Stromal cell of bone marrow (primary cell): ENCODE data around the gene SPEN.
"Not testable (repeated sequence)": the region's sequence is repeated elsewhere in the genome, so short reads cannot be mapped to it uniquely, and the experiment has no call there.

Experiments
- DNase-seq: peaks from one replicate; pipeline ENCODE4 v3.0.0-alpha.2; 2012; ENCODE audit warnings: low read depth

SPEN gene

DNA sequence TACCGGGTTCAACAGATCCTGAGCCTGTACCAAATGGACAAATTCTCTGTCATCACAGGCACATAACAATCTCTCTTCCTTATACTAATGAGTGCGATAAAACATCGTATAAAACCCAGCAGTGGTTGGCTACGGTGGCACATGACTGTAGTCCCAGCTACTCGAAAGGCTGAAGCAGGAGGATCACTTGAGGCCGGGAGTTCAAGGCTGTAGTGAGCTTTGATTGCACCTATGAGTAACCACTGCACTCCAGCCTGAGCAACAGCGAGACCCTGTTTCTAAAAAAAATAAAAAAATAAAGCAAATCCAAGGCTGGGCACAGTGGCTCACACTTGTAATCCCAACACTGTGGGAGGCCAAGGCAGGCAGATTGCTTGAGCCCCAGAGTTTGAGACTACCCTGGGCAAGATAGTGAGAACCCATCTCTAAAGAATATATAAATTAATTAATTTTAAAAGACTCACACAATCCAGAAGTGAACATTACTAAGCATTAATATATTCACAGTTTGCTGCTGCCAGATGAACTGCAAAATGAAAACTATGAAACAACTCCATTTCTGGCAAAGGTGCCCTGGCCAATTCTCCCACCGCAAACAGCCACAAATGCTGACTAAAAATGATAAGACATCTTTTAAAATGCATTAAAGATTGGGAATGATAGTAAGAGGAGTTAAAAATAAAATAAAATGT, 115.3 kb downstream of the SPEN start:
- DNase-seq, result no peak

GRCh38 chr1:15963363-15963967, 116.0 kb downstream of the SPEN start:
- DNase-seq, result no peak

GRCh38 chr1:15963968-15964648, 116.6 kb downstream of the SPEN start:
- no peak for DNase-seq

DNA sequence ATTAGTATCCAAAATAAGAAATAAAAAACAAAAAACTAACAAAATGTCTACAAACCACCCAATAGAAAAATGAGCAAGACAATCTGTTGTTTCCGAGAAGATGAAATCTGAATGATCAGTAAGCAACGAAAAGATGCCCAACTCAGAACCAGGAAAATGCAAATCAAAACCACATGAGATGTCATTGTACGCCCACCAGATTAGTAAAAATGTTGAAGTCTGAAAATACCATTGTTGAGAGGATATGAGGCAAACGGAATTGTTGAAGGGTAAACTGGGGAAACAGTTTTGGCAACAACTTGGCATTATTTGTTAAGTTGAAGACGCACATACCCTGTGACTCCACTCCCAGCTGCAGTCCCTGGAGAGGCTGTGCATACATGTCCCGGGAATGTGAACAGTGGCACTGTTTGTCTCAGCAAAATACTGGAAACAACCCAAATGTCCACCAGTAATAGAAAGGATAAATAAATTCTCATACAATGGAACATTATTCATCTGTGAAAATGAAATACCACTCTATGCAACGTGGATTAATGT, 117.8 kb downstream of the SPEN start:
- DNase-seq, result no peak

- no peak for DNase-seq
Observed at GRCh38 chr1:15966081-15966955, 118.8 kb downstream of the SPEN start.

- no peak for DNase-seq
Observed at GRCh38 chr1:15966956-15967344, 119.4 kb downstream of the SPEN start.

- DNase-seq, result no peak
Observed at GRCh38 chr1:15968172-15968571, 120.7 kb downstream of the SPEN start.

- DNase-seq, result no peak
Observed at GRCh38 chr1:15969321-15969880, 121.9 kb downstream of the SPEN start.

DNA sequence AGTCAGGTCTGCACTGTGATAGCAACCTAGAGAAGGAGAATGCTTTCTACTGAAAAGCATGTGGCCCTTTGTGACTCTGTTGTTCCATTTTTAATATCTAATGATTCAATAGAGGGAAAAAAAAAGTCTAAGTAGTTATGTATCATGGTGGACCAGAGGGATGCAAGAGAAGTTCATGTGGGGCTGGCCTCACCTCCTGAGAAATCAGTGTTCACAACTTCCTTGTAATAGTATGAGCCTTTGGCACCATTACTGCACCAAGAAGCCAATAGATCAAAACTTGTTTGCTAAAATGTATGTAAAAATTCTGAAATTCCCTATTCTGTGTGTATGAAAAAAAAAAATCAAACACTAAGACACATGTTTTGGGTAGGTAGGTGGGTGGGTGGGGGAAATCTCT, 123.4 kb downstream of the SPEN start:
- no peak for DNase-seq

GRCh38 chr1:15972409-15972808, 124.9 kb downstream of the SPEN start:
- DNase-seq, result no peak

DNA sequence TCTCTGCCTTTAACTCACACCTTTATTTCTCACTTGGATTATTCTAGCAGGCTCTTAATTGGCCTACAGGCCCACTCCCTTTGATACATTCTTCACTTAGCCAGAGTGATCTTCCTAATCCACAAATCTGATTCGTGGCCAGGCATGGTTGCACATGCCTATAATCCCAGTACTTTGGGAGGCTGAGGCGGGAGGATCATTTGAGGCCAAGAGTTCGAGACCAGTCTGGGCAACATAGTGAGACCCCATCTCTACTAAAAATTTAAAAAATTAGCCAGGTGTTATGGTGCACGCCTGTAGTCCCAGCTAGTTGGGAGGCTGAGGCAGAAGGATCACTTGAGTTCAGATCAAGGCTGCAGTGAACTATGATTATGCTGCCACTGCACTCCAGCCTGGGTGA, 126.3 kb downstream of the SPEN start:
- no peak for DNase-seq

DNA sequence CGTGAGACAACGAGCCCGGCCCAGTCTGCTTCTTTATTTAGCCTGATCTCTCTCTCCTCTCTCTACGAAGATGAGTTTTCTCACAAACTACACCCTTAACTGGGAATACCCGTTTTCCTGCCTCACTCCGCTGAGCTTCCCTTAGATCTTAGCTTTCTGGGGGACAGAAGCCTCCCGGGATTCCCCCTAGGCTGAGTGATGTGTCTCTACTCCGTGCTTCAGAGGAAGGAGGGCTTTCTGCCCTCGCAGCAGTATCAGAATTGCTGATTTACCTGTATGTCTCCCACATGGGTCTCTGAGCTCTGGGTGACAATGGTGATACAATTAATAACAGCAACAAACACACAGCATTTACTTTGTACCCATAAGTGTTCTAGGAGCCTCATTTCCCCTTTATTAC, 127.3 kb downstream of the SPEN start:
- no peak for DNase-seq

DNA sequence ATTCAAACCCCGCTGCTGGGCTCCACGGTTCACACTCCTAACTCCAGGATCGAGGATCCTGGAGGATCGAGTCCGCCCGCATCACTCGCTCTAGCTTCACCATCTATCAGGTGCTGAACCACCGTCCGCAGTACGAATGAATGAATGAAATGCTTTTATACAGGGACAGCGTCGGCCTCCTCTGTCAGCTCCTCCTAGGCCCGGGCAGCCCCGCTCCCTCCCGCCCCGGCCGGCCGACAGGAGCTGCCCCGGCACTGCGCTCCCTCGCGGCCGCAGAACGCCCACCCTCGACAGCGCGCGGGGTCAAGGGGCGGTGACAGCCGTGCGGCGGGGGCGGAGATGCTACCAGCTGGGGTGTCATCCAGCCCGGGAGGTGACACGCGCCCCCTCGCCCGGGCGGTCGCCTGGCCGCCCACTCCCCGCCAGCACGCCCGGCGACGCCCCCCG, 127.9 kb downstream of the SPEN start:
- no peak for DNase-seq

GRCh38 chr1:15975805-15976680, 128.5 kb downstream of the SPEN start, which contains the start of gene ZBTB17:
TSS of gene ZBTB17 (minus strand) at chr1:15976101. CDS start at chr1:15948495, 27,606 bp downstream.
- peak; percentile 81 for DNase-seq

GRCh38 chr1:15977947-15978346, 130.4 kb downstream of the SPEN start:
- not testable (repeated sequence) for DNase-seq

GRCh38 chr1:15981679-15982078, 134.2 kb downstream of the SPEN start:
- DNase-seq, result no peak

DNA sequence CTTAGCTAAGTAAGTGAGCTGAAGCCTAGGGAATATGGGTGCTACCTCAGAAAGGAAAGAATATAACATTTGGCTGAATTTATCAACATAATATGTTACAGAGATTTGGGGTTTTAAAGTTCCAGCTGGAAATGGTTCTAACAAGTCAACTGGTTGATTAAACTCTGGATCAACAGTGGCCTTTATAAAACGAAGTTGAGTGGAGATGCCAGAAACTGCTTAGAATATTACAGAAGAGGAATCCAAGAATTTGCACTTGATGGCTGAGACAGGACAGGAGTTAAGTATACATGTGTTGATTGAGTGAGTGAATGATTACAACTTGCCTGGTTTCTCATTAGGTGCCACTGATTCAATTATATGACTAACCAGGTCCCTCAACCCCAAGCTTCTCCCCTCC, 135.8 kb downstream of the SPEN start:
- no peak for DNase-seq

DNA sequence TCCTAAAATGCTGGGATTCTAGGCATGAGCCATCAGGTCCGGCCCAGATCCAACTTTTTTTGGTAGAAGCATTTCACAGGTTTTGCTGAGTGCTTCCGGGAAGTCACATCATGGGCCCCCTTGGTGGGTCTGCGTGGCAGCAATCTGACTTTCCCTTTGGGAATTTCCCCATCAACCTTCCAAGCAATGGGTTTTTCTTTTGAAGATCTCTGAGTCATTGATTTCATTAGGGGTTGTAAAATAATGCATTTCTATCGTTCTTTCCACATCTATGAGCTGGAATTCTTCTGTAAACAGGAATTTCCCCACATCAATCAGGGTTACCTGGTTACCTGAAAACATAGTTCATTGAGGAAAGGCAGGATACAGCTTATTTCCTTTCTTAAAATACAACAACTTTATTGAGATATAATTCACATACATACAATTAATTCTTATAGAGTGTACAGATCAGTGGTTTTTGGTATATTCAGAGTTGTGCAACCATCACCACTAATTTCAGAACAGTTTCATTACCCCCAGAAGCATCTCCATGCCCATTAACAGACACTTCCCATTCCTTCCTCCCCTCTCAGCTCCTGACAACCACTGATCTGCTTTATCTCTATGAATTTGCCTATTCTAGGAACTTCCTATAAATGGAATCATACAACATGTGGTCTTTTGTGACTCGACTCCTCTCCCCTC, 138.2 kb downstream of the SPEN start:
- DNase-seq, result no peak

GRCh38 chr1:15988856-15989736, 141.6 kb downstream of the SPEN start:
- DNase-seq, result no peak
